Astrocyte (in vitro differentiated cells and primary cell): ENCODE data around the gene OPCML.

Source experiments
- EZH2 ChIP-seq: IDR thresholded peaks from 2 replicates; pipeline ENCODE4 v1.6.1; 2012; ENCODE audit warnings: mild to moderate bottlenecking, low read length, inconsistent platforms; ENCODE audit not compliant: insufficient read depth
- TF ChIP-seq, protein P1 (sequence below): IDR thresholded peaks from 2 replicates; pipeline ENCODE4 v1.5.1; 2011; ENCODE audit warnings: low read depth, mild to moderate bottlenecking, inconsistent platforms, low read length, moderate library complexity; ENCODE audit not compliant: insufficient read depth

DNA sequence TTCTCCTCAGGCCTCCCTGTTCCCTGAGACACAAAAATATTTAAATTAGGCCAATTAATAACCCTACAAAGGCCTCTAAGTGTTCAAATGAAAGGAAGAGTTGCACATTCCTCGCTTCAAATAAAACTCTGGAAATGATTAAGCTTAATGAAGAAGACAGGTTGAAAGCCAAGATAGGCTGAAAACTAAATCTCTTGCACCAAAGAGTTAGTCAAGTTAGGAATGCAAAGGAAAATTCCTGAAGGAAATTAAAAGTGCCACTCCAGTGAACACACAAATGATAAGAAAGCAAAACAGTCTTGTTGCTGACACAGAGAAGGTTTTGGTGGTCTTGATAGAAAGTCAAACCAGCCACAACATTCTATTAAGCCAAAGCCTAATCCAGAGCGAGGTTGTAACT lies 574.4 kb downstream of the OPCML start:
- TF ChIP-seq, protein P1, sequence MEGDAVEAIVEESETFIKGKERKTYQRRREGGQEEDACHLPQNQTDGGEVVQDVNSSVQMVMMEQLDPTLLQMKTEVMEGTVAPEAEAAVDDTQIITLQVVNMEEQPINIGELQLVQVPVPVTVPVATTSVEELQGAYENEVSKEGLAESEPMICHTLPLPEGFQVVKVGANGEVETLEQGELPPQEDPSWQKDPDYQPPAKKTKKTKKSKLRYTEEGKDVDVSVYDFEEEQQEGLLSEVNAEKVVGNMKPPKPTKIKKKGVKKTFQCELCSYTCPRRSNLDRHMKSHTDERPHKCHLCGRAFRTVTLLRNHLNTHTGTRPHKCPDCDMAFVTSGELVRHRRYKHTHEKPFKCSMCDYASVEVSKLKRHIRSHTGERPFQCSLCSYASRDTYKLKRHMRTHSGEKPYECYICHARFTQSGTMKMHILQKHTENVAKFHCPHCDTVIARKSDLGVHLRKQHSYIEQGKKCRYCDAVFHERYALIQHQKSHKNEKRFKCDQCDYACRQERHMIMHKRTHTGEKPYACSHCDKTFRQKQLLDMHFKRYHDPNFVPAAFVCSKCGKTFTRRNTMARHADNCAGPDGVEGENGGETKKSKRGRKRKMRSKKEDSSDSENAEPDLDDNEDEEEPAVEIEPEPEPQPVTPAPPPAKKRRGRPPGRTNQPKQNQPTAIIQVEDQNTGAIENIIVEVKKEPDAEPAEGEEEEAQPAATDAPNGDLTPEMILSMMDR = no peak
- no peak for TF ChIP-seq EZH2
